ENCODE data around the gene KIF17. TPM values are rescaled to one million over a fixed set of nuclear protein-coding genes. Genes with fewer than 3 reads are reported as not detected.

KIF17 gene
- total RNA-seq, 1 experiment from 2014 or later: 5.1 TPM

- H3K4me1 Mint-ChIP-seq: peaks cover 9 to 10% of the 10 kb centered on the region in 2 experiments
- H3K27me3 ChIP-seq (ENCODE audit: insufficient read depth, low read length): no peaks in the 10 kb centered on the region
- H3K23me2 ChIP-seq (ENCODE audit: insufficient read length, low read depth, low read length, poor library complexity, severe bottlenecking): peaks cover under 1% of the 10 kb centered on the region
- H2BK15ac ChIP-seq (ENCODE audit: low read depth, low read length): no peak overlapping the region
- no peak overlapping the region for H4K91ac ChIP-seq (ENCODE audit: insufficient read length, low read depth, low read length)
- H2BK12ac ChIP-seq (ENCODE audit: insufficient read length, low read depth, low read length): no peak overlapping the region
- H2BK5ac ChIP-seq (ENCODE audit: insufficient read length, low read length): no peak overlapping the region
- H3K36me3 Mint-ChIP-seq (ENCODE audit: insufficient read depth in 1 of 3, low read depth in 3 of 3): peaks cover 4 to 8% (median 4%) of the 10 kb centered on the region in 3 experiments; a peak in 5 of 7 replicates
- WGBS (ENCODE audit: extremely low coverage, insufficient read length, low lambda C conversion rate): no CpG with 5 or more reads among the region's 12 CpGs
- H2AK5ac ChIP-seq (ENCODE audit: insufficient read length, low read length): no peak overlapping the region
- H3K27me3 Mint-ChIP-seq (ENCODE audit: low read depth): no peaks in the 10 kb centered on the region
- H3K4me3 Mint-ChIP-seq: no peak overlapping the region; a peak in 1 of 5 replicates
- H3K27ac Mint-ChIP-seq: no peak overlapping the region; a peak in 1 of 7 replicates
- H4K5ac ChIP-seq (ENCODE audit: insufficient read length, low read depth, low read length): no peak overlapping the region
- no peak overlapping the region for H3K4me2 ChIP-seq (ENCODE audit: insufficient read depth, insufficient read length, low read length)
- no peak for TF ChIP-seq CTCF (conservative IDR thresholded peaks at IDR 0.05)
- no peak overlapping the region for H2BK120ac ChIP-seq (ENCODE audit: low read depth, low read length, poor library complexity, severe bottlenecking)
- H3T11ph ChIP-seq (ENCODE audit: low read length): no peak overlapping the region
- H3K4me1 ChIP-seq (ENCODE audit: insufficient read depth, low read length): peaks cover 2% of the 10 kb centered on the region; the same call in 1 of the 2 replicates
- peaks cover 3% of the 10 kb centered on the region; the same call in 1 of the 2 replicates for H3K79me2 ChIP-seq (ENCODE audit: insufficient read depth, low read length)
- no peak overlapping the region for H2BK20ac ChIP-seq (ENCODE audit: low read depth, low read length, poor library complexity, severe bottlenecking)
- no peak overlapping the region for H3K18ac ChIP-seq (ENCODE audit: insufficient read length, low read depth, low read length)
- H3K23ac ChIP-seq (ENCODE audit: insufficient read length, low read depth, low read length): no peak overlapping the region
- H4K8ac ChIP-seq (replicated peaks; ENCODE audit: insufficient read length, low read depth, low read length): no peak overlapping the region
- H3K27ac ChIP-seq (ENCODE audit: insufficient read length, low read depth, low read length): no peak overlapping the region
- no peaks in the 10 kb centered on the region for H3K9me3 ChIP-seq (ENCODE audit: control insufficient read depth, low read depth, low read length)
- H4K20me1 ChIP-seq (ENCODE audit: control insufficient read depth, insufficient read depth, insufficient read length): no peaks in the 10 kb centered on the region
- H2AFZ ChIP-seq (ENCODE audit: low read length): no peak overlapping the region
- peaks cover 0 to 2% of the 10 kb centered on the region in 2 experiments; a peak in 1 of 5 replicates for H3K9me3 Mint-ChIP-seq
- H3K9ac ChIP-seq (ENCODE audit: extremely low read depth, insufficient read length, low read length): no peak overlapping the region
- DNase-seq: no peak
- H3K14ac ChIP-seq (ENCODE audit: insufficient read depth, low read length): no peak overlapping the region
- no peak overlapping the region for H3K56ac ChIP-seq (ENCODE audit: insufficient read length, low read depth, low read length)
- no peak overlapping the region for H3K4ac ChIP-seq (ENCODE audit: low read depth, low read length)
- no peaks in the 10 kb centered on the region for H3K79me1 ChIP-seq (ENCODE audit: insufficient read depth, low read depth, low read length, poor library complexity, severe bottlenecking)
Measured at GRCh38 chr1:20665726-20666125, 52.1 kb downstream of the KIF17 start.

All from H9 (cell line).